IMR-90 (cell line): ENCODE results near the gene ADGRF5.

ENCODE experiments used
- MXI1 ChIP-seq: IDR thresholded peaks from 2 replicates; pipeline ENCODE4 v1.6.1; 2012; ENCODE audit warnings: low read depth, mild to moderate bottlenecking, low read length, moderate library complexity, borderline replicate concordance
- POLR2A ChIP-seq: IDR thresholded peaks from 2 replicates; pipeline ENCODE4 v1.6.1; 2012; ENCODE audit warnings: mild to moderate bottlenecking, low read depth, low read length

DNA sequence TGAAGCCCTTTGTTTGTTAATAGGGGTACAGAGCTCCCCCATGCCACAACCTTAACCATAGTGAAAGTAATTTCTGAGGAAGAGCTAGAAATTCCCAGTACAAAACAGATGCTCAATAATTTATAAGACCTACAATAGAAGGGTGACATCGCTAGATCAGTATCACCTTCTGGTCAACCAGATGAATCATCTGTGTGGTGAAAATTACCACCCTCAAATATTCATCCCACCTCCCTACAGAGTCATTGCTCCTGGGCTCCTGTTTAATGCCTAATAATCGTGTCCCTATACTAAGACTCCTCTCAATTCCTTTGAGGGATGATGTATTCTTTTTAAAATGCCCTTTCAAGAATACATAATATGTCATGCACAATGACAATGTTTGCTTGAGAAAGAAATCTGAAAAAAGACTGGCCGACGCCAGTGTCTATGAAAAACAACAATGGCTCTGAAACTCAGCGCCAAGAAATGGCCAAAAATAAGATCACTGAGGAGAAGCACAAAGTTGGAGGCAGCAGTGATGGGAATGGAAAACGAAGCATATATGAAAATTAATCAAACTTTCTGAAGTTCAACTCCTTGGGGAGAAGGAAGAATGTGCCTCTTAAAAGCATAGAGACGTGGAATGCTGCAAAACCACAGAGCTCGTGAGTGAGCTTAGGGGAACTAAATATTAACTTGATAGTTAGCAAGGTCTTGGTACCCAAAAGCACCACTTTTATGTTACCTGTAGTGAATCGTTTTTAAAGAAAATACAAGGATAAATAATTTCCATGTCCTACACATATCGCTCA, 11.0 kb upstream of the ADGRF5 start:
- TF ChIP-seq MXI1: no peak
- TF ChIP-seq POLR2A: no peak
